Body of pancreas (tissue), 4 donors: ENCODE results near the gene CPEB4. TPM values are rescaled to one million over a fixed set of nuclear protein-coding genes. Genes with fewer than 3 reads are reported as not detected.
A peak's percentile ranks its signal among the peaks of the same experiment; 100 is the strongest.

ENCODE experiments used
- ATAC-seq: fragments of 150-250 bp; one replicate; pipeline ENCODE4 v1.9.1; 2016
- DNase-seq, 4 donors: peaks; one replicate each; pipeline ENCODE4 v3.0.0-alpha.2; 2019
- H3K27ac ChIP-seq, 4 donors: fragments of 200-600 bp; sonication (generic); 1 replicate in 3 of 4; 2 replicates in 1 of 4; pipeline versions ENCODE4 v1.5.1 to v1.6.1; 2016 to 2019; ENCODE audit warnings: mild to moderate bottlenecking in 1 of 4, mixed read lengths in 1 of 4, moderate library complexity in 1 of 4
- H3K27me3 ChIP-seq, 2 donors: fragments of 200-600 bp; sonication (generic); one replicate each; pipeline ENCODE4 v1.6.0; 2016; ENCODE audit warnings: mild to moderate bottlenecking in 1 of 2
- H3K36me3 ChIP-seq, 2 donors: fragments of 200-600 bp; sonication (generic); replicated peaks in 1 of 2; 2 replicates each; pipeline ENCODE4 v1.5.1; 2016; ENCODE audit warnings: low read depth in 2 of 2; ENCODE audit not compliant: insufficient read depth in 1 of 2
- H3K4me1 ChIP-seq: fragments of 200-600 bp; sonication (generic); one replicate; pipeline ENCODE4 v1.6.0; 2016
- H3K4me3 ChIP-seq, 2 donors: fragments of 200-600 bp; sonication (generic); 1 replicate in 1 of 2; 2 replicates in 1 of 2; pipeline ENCODE4 v1.5.1; 2016 to 2019
- H3K9me3 ChIP-seq, 3 donors: fragments of 200-600 bp; sonication (generic); 1 replicate in 2 of 3; 2 replicates in 1 of 3; pipeline ENCODE4 v1.5.1; 2016
- CTCF ChIP-seq, 7 experiments: fragments of 450-650 bp in 4 of 7; fragments of 200-600 bp in 3 of 7; sonication (generic) in 3 of 7; IDR thresholded peaks; one replicate each; pipeline ENCODE4 v1.5.1; 2016 to 2019; ENCODE audit warnings: antibody characterized with exemption in 7 of 7
- POLR2A ChIP-seq, 3 donors: fragments of 450-650 bp; IDR thresholded peaks; one replicate each; pipeline ENCODE4 v1.6.1; 2016; ENCODE audit warnings: antibody characterized with exemption in 3 of 3, mild to moderate bottlenecking in 2 of 3
- WGBS, 2 donors: methylation state at CpG; one replicate each; pipeline ENCODE4 v1.1.5; 2017; 5-methylcytosine and 5-hydroxymethylcytosine counted together
- intact Hi-C: fragments of 100-400 bp; cut with DNase I; formaldehyde crosslinking; loops from one replicate; pipeline ENCODE4 v1.15.1; 2023
- total RNA-seq, 2 donors: library from RNA; depleted of rRNA; stranded (reverse); fragments of >200 nt; gene quantifications; one replicate each; pipeline ENCODE4 v1.1.0, GENCODE V29; 2016

The CPEB4 gene
- total RNA-seq, 2 donors from 2014 or later: 35.3 to 35.6 TPM

- no peak for TF ChIP-seq CTCF (IDR thresholded peaks at IDR 0.05)
- no peak for TF ChIP-seq POLR2A (IDR thresholded peaks at IDR 0.05)
- DNase-seq: peak in 1 of 4 donors; percentile 19
- intact Hi-C loops: no loop called here
Observed at GRCh38 chr5:173858670-173859407, 29.3 kb upstream of the CPEB4 start.

GRCh38 chr5:173859408-173860159 is 28.6 kb upstream of the CPEB4 start:
- TF ChIP-seq POLR2A (IDR thresholded peaks at IDR 0.05): no peak
- TF ChIP-seq CTCF (IDR thresholded peaks at IDR 0.05): no peak
- no peaks in the 10 kb centered on the region for H3K9me3 ChIP-seq
- H3K4me1 ChIP-seq: peaks cover 40% of the 10 kb centered on the region
- intact Hi-C loops: no loop called here
- H3K4me3 ChIP-seq: no peak overlapping the region
- no peak for ATAC-seq
- H3K27me3 ChIP-seq: no peaks in the 10 kb centered on the region
- no peak for DNase-seq
- H3K36me3 ChIP-seq: no peaks in the 10 kb centered on the region
- WGBS, 2 donors: 74 to 75% methylated on average over 3 to 4 of the region's 4 CpGs
- H3K27ac ChIP-seq: peak overlapping the region in 3 of 4 donors; percentile 8 to 80 (median 67)

More at GRCh38 chr5:173858670-173859407, 29.3 kb upstream of the CPEB4 start:
- Histone ChIP-seq H3K4me1 (peaks cover 39% of the 10 kb centered on the region), H3K4me3 (no peak overlapping the region), H3K27me3 (no peaks in the 10 kb centered on the region), H3K36me3 (no peaks in the 10 kb centered on the region), H3K27ac (peak overlapping the region in 1 of 4 donors; percentile 80), H3K9me3 (no peaks in the 10 kb centered on the region)
- 70 to 84% methylated on average over 4 of the region's 4 CpGs for WGBS, 2 donors
- no peak for ATAC-seq

GRCh38 chr5:173862047-173862477 is 26.1 kb upstream of the CPEB4 start:
- H3K4me3 ChIP-seq: no peak overlapping the region
- no peaks in the 10 kb centered on the region for H3K9me3 ChIP-seq
- no peaks in the 10 kb centered on the region for H3K36me3 ChIP-seq
- intact Hi-C loops: no loop called here
- ATAC-seq: no peak
- TF ChIP-seq CTCF (IDR thresholded peaks at IDR 0.05) (no peak), POLR2A (IDR thresholded peaks at IDR 0.05) (no peak)
- H3K4me1 ChIP-seq: peaks cover 38% of the 10 kb centered on the region
- 86 to 90% methylated on average over 4 of the region's 4 CpGs for WGBS, 2 donors
- DNase-seq: no peak
- no peak overlapping the region for H3K27ac ChIP-seq
- no peaks in the 10 kb centered on the region for H3K27me3 ChIP-seq

- intact Hi-C loops: no loop called here
- H3K36me3 ChIP-seq: no peaks in the 10 kb centered on the region
- no peak overlapping the region for H3K27ac ChIP-seq
- TF ChIP-seq CTCF (IDR thresholded peaks at IDR 0.05) (no peak), POLR2A (IDR thresholded peaks at IDR 0.05) (no peak)
- ATAC-seq (no peak), DNase-seq (no peak)
- H3K4me3 ChIP-seq: no peak overlapping the region
- peaks cover 49% of the 10 kb centered on the region for H3K4me1 ChIP-seq
- 75 to 82% methylated on average over 3 of the region's 3 CpGs for WGBS, 2 donors
- no peaks in the 10 kb centered on the region for H3K9me3 ChIP-seq
- H3K27me3 ChIP-seq: no peaks in the 10 kb centered on the region
Observed at GRCh38 chr5:173863359-173863758, 24.8 kb upstream of the CPEB4 start.
